ENCODE data around the gene HDGFL2.

HDGFL2 gene

GRCh38 chr19:4548238-4548584 lies 76.1 kb downstream of the HDGFL2 start:
- no peaks in the 10 kb centered on the region for H3K9me3 ChIP-seq (ENCODE audit: insufficient read depth, low read length, severe bottlenecking)
- DNase-seq, result no peak
- H2AFZ ChIP-seq (ENCODE audit: low read depth, low read length), result no peak overlapping the region
- 0 out of 2 replicates have a peak, but pooled peaks cover 9% of the 10 kb centered on the region for H4K20me1 ChIP-seq (ENCODE audit: insufficient read depth, low read length)
- no peaks in the 10 kb centered on the region for H3K4me1 ChIP-seq (ENCODE audit: insufficient read depth, low read length)
- no peaks in the 10 kb centered on the region for H3K79me2 ChIP-seq (ENCODE audit: insufficient read depth, low read length)
- H3K4me3 ChIP-seq (ENCODE audit: low read depth in 1 of 2, low read length in 2 of 2), result no peak overlapping the region
- ATAC-seq (ENCODE audit: insufficient read depth, low read depth), result no peak
- H3K36me3 ChIP-seq (ENCODE audit: insufficient read depth, low read length), result no peaks in the 10 kb centered on the region
- no peaks in the 10 kb centered on the region for H3K27me3 ChIP-seq (ENCODE audit: insufficient read depth, low read length, poor library complexity)
- H3K4me2 ChIP-seq (ENCODE audit: insufficient read depth, low read length), result no peak overlapping the region
- no peak for TF ChIP-seq EZH2 (IDR thresholded peaks at IDR 0.05; ENCODE audit: borderline replicate concordance, low read depth, low read length, severe bottlenecking)
- TF ChIP-seq, protein P1, sequence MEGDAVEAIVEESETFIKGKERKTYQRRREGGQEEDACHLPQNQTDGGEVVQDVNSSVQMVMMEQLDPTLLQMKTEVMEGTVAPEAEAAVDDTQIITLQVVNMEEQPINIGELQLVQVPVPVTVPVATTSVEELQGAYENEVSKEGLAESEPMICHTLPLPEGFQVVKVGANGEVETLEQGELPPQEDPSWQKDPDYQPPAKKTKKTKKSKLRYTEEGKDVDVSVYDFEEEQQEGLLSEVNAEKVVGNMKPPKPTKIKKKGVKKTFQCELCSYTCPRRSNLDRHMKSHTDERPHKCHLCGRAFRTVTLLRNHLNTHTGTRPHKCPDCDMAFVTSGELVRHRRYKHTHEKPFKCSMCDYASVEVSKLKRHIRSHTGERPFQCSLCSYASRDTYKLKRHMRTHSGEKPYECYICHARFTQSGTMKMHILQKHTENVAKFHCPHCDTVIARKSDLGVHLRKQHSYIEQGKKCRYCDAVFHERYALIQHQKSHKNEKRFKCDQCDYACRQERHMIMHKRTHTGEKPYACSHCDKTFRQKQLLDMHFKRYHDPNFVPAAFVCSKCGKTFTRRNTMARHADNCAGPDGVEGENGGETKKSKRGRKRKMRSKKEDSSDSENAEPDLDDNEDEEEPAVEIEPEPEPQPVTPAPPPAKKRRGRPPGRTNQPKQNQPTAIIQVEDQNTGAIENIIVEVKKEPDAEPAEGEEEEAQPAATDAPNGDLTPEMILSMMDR (IDR thresholded peaks at IDR 0.05; ENCODE audit: borderline replicate concordance, extremely low read depth, low read length, poor library complexity, severe bottlenecking), result no peak
- no peak overlapping the region for H3K27ac ChIP-seq (ENCODE audit: low read length)
- H3K9ac ChIP-seq (ENCODE audit: low read depth, low read length), result no peak overlapping the region

- no peak for ATAC-seq (ENCODE audit: insufficient read depth, low read depth)
- no peak for TF ChIP-seq EZH2 (IDR thresholded peaks at IDR 0.05; ENCODE audit: borderline replicate concordance, low read depth, low read length, severe bottlenecking)
- TF ChIP-seq, protein P1 (IDR thresholded peaks at IDR 0.05; ENCODE audit: borderline replicate concordance, extremely low read depth, low read length, poor library complexity, severe bottlenecking), result no peak
- H3K36me3 ChIP-seq (ENCODE audit: insufficient read depth, low read length), result no peaks in the 10 kb centered on the region
Measured at GRCh38 chr19:4550018-4550417, 77.9 kb downstream of the HDGFL2 start.

GRCh38 chr19:4550479-4551050 lies 78.5 kb downstream of the HDGFL2 start:
- no peak overlapping the region for H3K9ac ChIP-seq (ENCODE audit: low read depth, low read length)
- H3K27me3 ChIP-seq (ENCODE audit: insufficient read depth, low read length, poor library complexity), result no peaks in the 10 kb centered on the region
- H3K36me3 ChIP-seq (ENCODE audit: insufficient read depth, low read length), result no peaks in the 10 kb centered on the region
- no peak overlapping the region for H3K27ac ChIP-seq (ENCODE audit: low read length)
- ATAC-seq (ENCODE audit: insufficient read depth, low read depth), result no peak
- H3K79me2 ChIP-seq (ENCODE audit: insufficient read depth, low read length), result no peaks in the 10 kb centered on the region
- H3K4me1 ChIP-seq (ENCODE audit: insufficient read depth, low read length), result no peaks in the 10 kb centered on the region
- no peak overlapping the region for H3K4me2 ChIP-seq (ENCODE audit: insufficient read depth, low read length)
- no peak overlapping the region for H3K4me3 ChIP-seq (ENCODE audit: low read depth in 1 of 2, low read length in 2 of 2)
- H2AFZ ChIP-seq (ENCODE audit: low read depth, low read length), result no peak overlapping the region
- TF ChIP-seq, protein P1 (IDR thresholded peaks at IDR 0.05; ENCODE audit: borderline replicate concordance, extremely low read depth, low read length, poor library complexity, severe bottlenecking), result no peak
- TF ChIP-seq EZH2 (IDR thresholded peaks at IDR 0.05; ENCODE audit: borderline replicate concordance, low read depth, low read length, severe bottlenecking), result no peak
- 0 out of 2 replicates have a peak, but pooled peaks cover 9% of the 10 kb centered on the region for H4K20me1 ChIP-seq (ENCODE audit: insufficient read depth, low read length)
- no peak for DNase-seq
- no peaks in the 10 kb centered on the region for H3K9me3 ChIP-seq (ENCODE audit: insufficient read depth, low read length, severe bottlenecking)

More at GRCh38 chr19:4550018-4550417, 77.9 kb downstream of the HDGFL2 start:
- Histone ChIP-seq H3K27ac (ENCODE audit: low read length) (no peak overlapping the region), H3K79me2 (ENCODE audit: insufficient read depth, low read length) (no peaks in the 10 kb centered on the region), H3K9ac (ENCODE audit: low read depth, low read length) (no peak overlapping the region), H3K9me3 (ENCODE audit: insufficient read depth, low read length, severe bottlenecking) (no peaks in the 10 kb centered on the region), H3K4me2 (ENCODE audit: insufficient read depth, low read length) (no peak overlapping the region), H2AFZ (ENCODE audit: low read depth, low read length) (no peak overlapping the region), H3K4me1 (ENCODE audit: insufficient read depth, low read length) (no peaks in the 10 kb centered on the region), H3K27me3 (ENCODE audit: insufficient read depth, low read length, poor library complexity) (no peaks in the 10 kb centered on the region), H4K20me1 (ENCODE audit: insufficient read depth, low read length) (0 out of 2 replicates have a peak, but pooled peaks cover 9% of the 10 kb centered on the region), H3K4me3 (ENCODE audit: low read depth in 1 of 2, low read length in 2 of 2) (no peak overlapping the region)
- no peak for DNase-seq
